GM12878 (cell line): Measurements from ENCODE around the gene SULF2. TPM values are rescaled to one million over a fixed set of nuclear protein-coding genes. Genes with fewer than 3 reads are reported as not detected.

Source experiments
- ATAC-seq: fragments of 200-7000 bp; cut with Tn5 transposase; 3 replicates; pipeline ENCODE4 v1.9.1; 2020; ENCODE audit warnings: mild to moderate bottlenecking, moderate library complexity
- BruUV-seq: library from RNA; stranded (reverse); fragments of 400-500 nt; replicated peaks from 2 replicates; lab custom pipeline; 2021; lab: Mats Ljungman, UMichigan
- CTCF ChIA-PET: fragments of 300-600 bp; sonication (Branson Sonifier 250); formaldehyde crosslinking; extraction: SDS; loops from one replicate; lab custom pipeline; 2021; ENCODE audit warnings: inconsistent platforms; lab: Yijun Ruan, JAX
- POLR2A ChIA-PET: fragments of 350-600 bp; formaldehyde crosslinking; extraction: SDS; loops from one replicate; lab custom pipeline; 2021; ENCODE audit warnings: inconsistent platforms; lab: Charles Lee
- RAD21 ChIA-PET: fragments of 300-600 bp; sonication (Branson Sonifier 250); formaldehyde crosslinking; loops from one replicate; lab custom pipeline; 2023; ENCODE audit warnings: antibody characterized with exemption; ENCODE audit not compliant: unreplicated experiment; lab: Charles Lee
- SMC1A ChIA-PET: fragments of 300-600 bp; sonication (Branson Sonifier 250); formaldehyde crosslinking; loops from one replicate; lab custom pipeline; 2023; ENCODE audit not compliant: unreplicated experiment, uncharacterized antibody; lab: Charles Lee
- DNase-seq: peaks from one replicate; pipeline ENCODE4 v3.0.0-alpha.2; 2011; ENCODE audit warnings: low read depth, low spot score
- FAIRE-seq: peaks from 3 replicates; lab custom pipeline; 2011; peaks lifted over from hg19 to GRCh38; lab: Jason Lieb, UNC
- H2AFZ ChIP-seq: 2 replicates; pipeline ENCODE4 v1.6.0; 2011; ENCODE audit warnings: low read depth, low read length, control low read depth; ENCODE audit not compliant: control insufficient read depth
- H3K27ac ChIP-seq: 2 replicates; pipeline ENCODE4 v1.5.1; 2011; ENCODE audit warnings: control low read depth; ENCODE audit not compliant: control insufficient read depth, insufficient read depth
- H3K27me3 ChIP-seq, 2 experiments: replicated peaks in 1 of 2; 2 replicates each; pipeline versions ENCODE4 v1.6.0 to v1.6.1; 2011; ENCODE audit warnings: low read length in 1 of 2; ENCODE audit not compliant: control insufficient read depth in 2 of 2, insufficient read depth in 2 of 2
- H3K36me3 ChIP-seq, 2 experiments: 2 replicates each; pipeline ENCODE4 v1.5.1; 2011; ENCODE audit warnings: low read length in 1 of 2; ENCODE audit not compliant: control insufficient read depth in 2 of 2, insufficient read depth in 2 of 2
- H3K4me1 ChIP-seq: 2 replicates; pipeline ENCODE4 v1.6.1; 2011; ENCODE audit warnings: mild to moderate bottlenecking, low read length, moderate library complexity, mixed read lengths; ENCODE audit not compliant: control insufficient read depth, insufficient read depth
- H3K4me2 ChIP-seq: 2 replicates; pipeline ENCODE4 v1.6.0; 2011; ENCODE audit warnings: control low read depth; ENCODE audit not compliant: control insufficient read depth, insufficient read depth
- H3K4me3 ChIP-seq: fragments of 200-600 bp; sonication (generic); 2 replicates; pipeline ENCODE4 v1.5.1; 2016
- H3K79me2 ChIP-seq: 2 replicates; pipeline ENCODE4 v1.6.0; 2011; ENCODE audit warnings: low read length; ENCODE audit not compliant: control insufficient read depth, insufficient read depth
- H3K9ac ChIP-seq: 2 replicates; pipeline ENCODE4 v1.8.0; 2011; ENCODE audit warnings: low read length, control low read depth, mixed read lengths; ENCODE audit not compliant: control insufficient read depth, insufficient read depth
- H3K9me3 ChIP-seq: replicated peaks from 3 replicates; pipeline ENCODE4 v1.5.1; 2011; ENCODE audit warnings: mild to moderate bottlenecking, low read length; ENCODE audit not compliant: control insufficient read depth, insufficient read depth
- H4K20me1 ChIP-seq: 2 replicates; pipeline ENCODE4 v1.6.0; 2011; ENCODE audit not compliant: control insufficient read depth, insufficient read depth
- ATF7 ChIP-seq: fragments of 450-650 bp; IDR thresholded peaks from 2 replicates; pipeline ENCODE4 v1.6.1; 2016; ENCODE audit warnings: low read depth, mild to moderate bottlenecking
- BCL3 ChIP-seq: IDR thresholded peaks from 2 replicates; pipeline ENCODE4 v1.6.1; 2011; ENCODE audit warnings: borderline replicate concordance, low read depth, mild to moderate bottlenecking, moderate library complexity, low read length; ENCODE audit not compliant: insufficient read depth, poor library complexity, severe bottlenecking
- CHD1 ChIP-seq: IDR thresholded peaks from 2 replicates; pipeline ENCODE4 v1.6.1; 2012; ENCODE audit warnings: low read depth, low read length, improper control_type of control experiment
- EZH2 ChIP-seq: IDR thresholded peaks from 2 replicates; pipeline ENCODE4 v1.6.1; 2012; ENCODE audit warnings: low read depth, mild to moderate bottlenecking, control low read depth, inconsistent platforms, low read length, borderline replicate concordance; ENCODE audit not compliant: control insufficient read depth
- FOXM1 ChIP-seq: IDR thresholded peaks from 2 replicates; pipeline ENCODE4 v1.6.1; 2012; ENCODE audit warnings: low read depth, mild to moderate bottlenecking, inconsistent platforms, low read length, moderate library complexity
- JUNB ChIP-seq: IDR thresholded peaks from 2 replicates; pipeline ENCODE4 v1.6.1; 2016; ENCODE audit warnings: antibody characterized with exemption, mild to moderate bottlenecking
- PAX8 ChIP-seq: fragments of 450-650 bp; IDR thresholded peaks from 2 replicates; pipeline ENCODE4 v1.6.1; 2017; ENCODE audit warnings: mild to moderate bottlenecking, moderate library complexity
- SUPT20H ChIP-seq: IDR thresholded peaks from 2 replicates; pipeline ENCODE4 v1.6.1; 2011; ENCODE audit warnings: low read depth, mild to moderate bottlenecking, low read length, moderate library complexity, borderline replicate concordance; ENCODE audit not compliant: control insufficient read depth
- SUZ12 ChIP-seq: fragments of 200-600 bp; sonication (generic); IDR thresholded peaks from one replicate; pipeline ENCODE4 v1.6.1; 2018; ENCODE audit warnings: antibody characterized with exemption, mild to moderate bottlenecking; ENCODE audit not compliant: unreplicated experiment
- ZNF207 ChIP-seq: fragments of 450-650 bp; IDR thresholded peaks from 2 replicates; pipeline ENCODE4 v1.6.1; 2014; ENCODE audit warnings: antibody characterized with exemption, mild to moderate bottlenecking, borderline replicate concordance
- WGBS: methylation state at CpG from one replicate; pipeline ENCODE4 v1.1.6; 2016; ENCODE audit warnings: low lambda C conversion rate; ENCODE audit not compliant: insufficient replicate concordance, insufficient coverage; ENCODE audit errors: missing lambda C conversion rate; 5-methylcytosine and 5-hydroxymethylcytosine counted together
- in situ Hi-C: fragments of 300-500 bp; cut with MboI; formaldehyde crosslinking; loops from 9 replicates; pipeline ENCODE4 v1.14.3; 2018; ENCODE audit warnings: mixed read lengths
- intact Hi-C: fragments of 100-400 bp; cut with micrococcal nuclease; formaldehyde crosslinking; loops from one replicate; pipeline ENCODE4 v1.14.2; 2022; ENCODE audit not compliant: unreplicated experiment
- polyA plus RNA-seq, 11 experiments: library from polyadenylated mRNA; depleted of rRNA in 4 of 11; unstranded in 6 of 11; stranded (reverse) in 5 of 11; fragments of >200 nt; fragmentation: Nextera tagmentation in 4 of 11; fragmentation: Illumina TruSeq in 1 of 11; extraction: Ambion mirVana in 4 of 11; extraction: Trizol in 1 of 11; gene quantifications; 1 replicate in 1 of 11; 2 replicates in 10 of 11; pipeline versions ENCODE4 v1.2.1 to v1.2.3, GENCODE V29; 2011 to 2016; ENCODE audit warnings: inconsistent platforms in 2 of 11, missing spikeins in 2 of 11, low read depth in 1 of 11
- total RNA-seq, 4 experiments: library from RNA; depleted of rRNA in 3 of 4; stranded (reverse); fragments of >200 nt in 3 of 4; fragmentation: Illumina TruSeq in 1 of 4; extraction: Trizol in 1 of 4; gene quantifications; 2 replicates each; pipeline versions ENCODE4 v1.2.1 to v1.2.3, GENCODE V29; 2013 to 2021

Gene SULF2
- total and polyA plus RNA-seq, 10 of the 15 experiments (the other 5 are each of a cell fraction or from before 2014, with no cell fraction given): 0.69 to 4.1 (median 1.6) TPM

- in situ Hi-C loops: loop anchor here (5.0 kb wide), 2 partner anchors 226 to 346 kb away; no protein-coding TSS in a partner anchor
- H3K9me3 ChIP-seq: no peaks in the 10 kb centered on the region
- CTCF ChIA-PET: interaction anchor here (0.6 to 2.1 kb wide), 6 partner anchors 9 to 350 kb away, joined by 4 to 11 read pairs (median 4); no protein-coding TSS in a partner anchor
- DNase-seq (no peak), ATAC-seq (no peak), FAIRE-seq (no peak)
- POLR2A ChIA-PET: interaction anchor here (0.9 kb wide), 1 partner anchor 10 kb away, joined by 3 read pairs; no protein-coding TSS in a partner anchor
- no peak overlapping the region for H3K4me2 ChIP-seq
- RAD21 ChIA-PET: interaction anchor here (0.9 to 1.8 kb wide), 7 partner anchors 13 to 427 kb away, joined by 3 to 7 read pairs (median 3); no protein-coding TSS in a partner anchor
- no peak overlapping the region for H3K27ac ChIP-seq
- peaks cover 10% of the 10 kb centered on the region for H3K4me1 ChIP-seq
- H3K36me3 ChIP-seq: peaks cover 6 to 32% of the 10 kb centered on the region in 2 experiments
- H3K79me2 ChIP-seq: peaks cover 32% of the 10 kb centered on the region
- H3K9ac ChIP-seq: no peak overlapping the region
- no peak overlapping the region for H2AFZ ChIP-seq
- SMC1A ChIA-PET: interaction anchor here (0.6 to 1.6 kb wide), 6 partner anchors 13 to 239 kb away, joined by 3 to 9 read pairs (median 4); no protein-coding TSS in a partner anchor
- H4K20me1 ChIP-seq: no peaks in the 10 kb centered on the region
- no peak overlapping the region for H3K4me3 ChIP-seq
- no peaks in the 10 kb centered on the region for H3K27me3 ChIP-seq
- intact Hi-C loops: loop anchor here (5.0 to 10.0 kb wide), 2 partner anchors 211 to 868 kb away; no protein-coding TSS in a partner anchor
- TF ChIP-seq FOXM1: no peak
- no peak for TF ChIP-seq SUZ12
- no peak for TF ChIP-seq SUPT20H
- no peak for TF ChIP-seq ATF7
- no peak for TF ChIP-seq EZH2
- no peak for TF ChIP-seq PAX8
- TF ChIP-seq CHD1: no peak
- TF ChIP-seq JUNB: no peak
- no peak for TF ChIP-seq BCL3
- no peak for TF ChIP-seq ZNF207
- BruUV-seq: TSS peak; percentile 44
- WGBS: 98% methylated on average over 2 of the region's 2 CpGs
Observed at GRCh38 chr20:47623206-47623605, 162.1 kb downstream of the SULF2 start.
